Ishikawa (cell line): ENCODE data around the gene PTBP3.

ENCODE experiments used
- CEBPB ChIP-seq: IDR thresholded peaks from 2 replicates; pipeline ENCODE4 v1.6.1; 2012
- CREB1 ChIP-seq: IDR thresholded peaks from 2 replicates; pipeline ENCODE4 v1.6.1; 2012; ENCODE audit warnings: low read depth
- EGR1 ChIP-seq: IDR thresholded peaks from 2 replicates; pipeline ENCODE4 v1.6.1; 2012
- EP300 ChIP-seq: IDR thresholded peaks from 2 replicates; pipeline ENCODE4 v1.6.1; 2012; ENCODE audit warnings: borderline replicate concordance
- FOXM1 ChIP-seq: IDR thresholded peaks from 2 replicates; pipeline ENCODE4 v1.6.1; 2012; ENCODE audit warnings: low read depth, borderline replicate concordance
- MAX ChIP-seq: IDR thresholded peaks from 2 replicates; pipeline ENCODE4 v1.6.1; 2012
- NFIC ChIP-seq: IDR thresholded peaks from 2 replicates; pipeline ENCODE4 v1.6.1; 2012
- RAD21 ChIP-seq: IDR thresholded peaks from 2 replicates; pipeline ENCODE4 v1.6.1; 2012; ENCODE audit warnings: low read depth
- REST ChIP-seq: IDR thresholded peaks from 2 replicates; pipeline ENCODE4 v1.6.1; 2012; ENCODE audit warnings: low read depth, mild to moderate bottlenecking
- TAF1 ChIP-seq: IDR thresholded peaks from 2 replicates; pipeline ENCODE4 v1.6.1; 2012; ENCODE audit warnings: low read depth, mild to moderate bottlenecking
- TCF12 ChIP-seq: IDR thresholded peaks from 2 replicates; pipeline ENCODE4 v1.6.1; 2012; ENCODE audit warnings: low read depth
- TEAD4 ChIP-seq: IDR thresholded peaks from 2 replicates; pipeline ENCODE4 v1.6.1; 2012
- USF1 ChIP-seq: IDR thresholded peaks from 2 replicates; pipeline ENCODE4 v1.6.1; 2012
- YY1 ChIP-seq: IDR thresholded peaks from 2 replicates; pipeline ENCODE4 v1.6.1; 2012; ENCODE audit warnings: low read depth
- ZBTB7A ChIP-seq: IDR thresholded peaks from 2 replicates; pipeline ENCODE4 v1.6.1; 2012; ENCODE audit warnings: low read depth

The PTBP3 gene

GRCh38 chr9:112339886-112340285, 6.5 kb upstream of the PTBP3 start:
- TF ChIP-seq FOXM1 = no peak
- no peak for TF ChIP-seq YY1
- TF ChIP-seq ZBTB7A = no peak
- TF ChIP-seq EGR1 = no peak
- no peak for TF ChIP-seq MAX
- TF ChIP-seq RAD21 = no peak
- no peak for TF ChIP-seq REST
- no peak for TF ChIP-seq NFIC
- no peak for TF ChIP-seq TCF12
- TF ChIP-seq TAF1 = no peak
- TF ChIP-seq EP300 = no peak
- no peak for TF ChIP-seq TEAD4
- TF ChIP-seq CREB1 = no peak
- TF ChIP-seq USF1 = no peak
- no peak for TF ChIP-seq CEBPB

GRCh38 chr9:112338561-112338960, 5.1 kb upstream of the PTBP3 start:
- TF ChIP-seq MAX (no peak), FOXM1 (no peak), RAD21 (no peak), YY1 (no peak), CREB1 (no peak), REST (no peak), NFIC (no peak), EP300 (no peak), USF1 (no peak), TCF12 (no peak), TAF1 (no peak), CEBPB (no peak), EGR1 (no peak), TEAD4 (no peak), ZBTB7A (no peak)

- TF ChIP-seq YY1 (no peak), CREB1 (no peak), ZBTB7A (no peak), TCF12 (no peak), CEBPB (no peak), FOXM1 (no peak)
Measured at GRCh38 chr9:112337547-112337946, 4.1 kb upstream of the PTBP3 start.

GRCh38 chr9:112334432-112334841, 1.0 kb upstream of the PTBP3 start:
- TF ChIP-seq MAX (no peak), CREB1 (no peak), CEBPB (no peak), EP300 (no peak), FOXM1 (no peak), NFIC (no peak), YY1 (no peak), TAF1 (no peak), EGR1 (no peak), RAD21 (no peak), TCF12 (no peak), TEAD4 (no peak), ZBTB7A (no peak), USF1 (no peak), REST (no peak)
